Natural killer cell treated with Interleukin-12 subunit alpha and Interleukin-12 subunit beta and Interleukin-15 and Interleukin-18, amount 100 ng/mL, for 72 hours (primary cell): Measurements from ENCODE around the gene IFIH1. TPM values are rescaled to one million over a fixed set of nuclear protein-coding genes. Genes with fewer than 3 reads are reported as not detected.
A peak's percentile ranks its signal among the peaks of the same experiment; 100 is the strongest.

Experiments
- ATAC-seq, 2 donors: fragments of 150-1000 bp; cut with Tn5 transposase in 1 of 2; sonication (Bioruptor Pico), chemical (Tn5 transposase) in 1 of 2; 2 replicates each; pipeline ENCODE4 v1.10.0; 2021
- DNase-seq: peaks from one replicate; pipeline ENCODE4 v3.0.0; 2022; ENCODE audit warnings: low spot score
- H3K27ac Mint-ChIP-seq, 2 donors: 1 replicate in 1 of 2; 2 replicates in 1 of 2; pipeline ENCODE4 v1.8.0; 2022; ENCODE audit warnings: mixed read lengths in 2 of 2, mild to moderate bottlenecking in 1 of 2, moderate library complexity in 1 of 2
- H3K27me3 Mint-ChIP-seq, 2 donors: 1 replicate in 1 of 2; 2 replicates in 1 of 2; pipeline ENCODE4 v1.8.0; 2022; ENCODE audit warnings: mixed read lengths in 2 of 2
- H3K36me3 Mint-ChIP-seq: one replicate; pipeline ENCODE4 v1.8.0; 2022; ENCODE audit warnings: mixed read lengths
- H3K4me1 Mint-ChIP-seq, 2 donors: 1 replicate in 1 of 2; 2 replicates in 1 of 2; pipeline ENCODE4 v1.8.0; 2022; ENCODE audit warnings: low read depth in 2 of 2, mixed read lengths in 2 of 2, mild to moderate bottlenecking in 1 of 2
- H3K4me3 Mint-ChIP-seq: one replicate; pipeline ENCODE4 v1.8.0; 2022; ENCODE audit warnings: mixed read lengths
- H3K9me3 Mint-ChIP-seq: 2 replicates; pipeline ENCODE4 v1.8.0; 2022; ENCODE audit warnings: mixed read lengths
- total RNA-seq, 2 donors: library from RNA; stranded (reverse); gene quantifications; one replicate each; pipeline ENCODE4 v1.2.3, GENCODE V29; 2022

IFIH1 gene
- 10 to 100 TPM; 26.7 to 30.9 TPM for total RNA-seq

- Mint-ChIP-seq H3K9me3 (no peaks in the 10 kb centered on the region), H3K4me3 (peak within 1 kb of the TSS; percentile 90), H3K27me3 (no peaks in the 10 kb centered on the region), H3K36me3 (no peaks in the 10 kb centered on the region), H3K4me1 (peaks cover 39 to 44% of the 10 kb centered on the region in 2 donors), H3K27ac (peak within 1 kb of the TSS; percentile 89 to 95)
- DNase-seq (peak; percentile 85), ATAC-seq (peak; percentile 92 to 94)
These were observed at the start of gene IFIH1 for GRCh38 chr2:162318328-162319180. Gene IFIH1 (minus strand): TSS chr2:162318684. CDS start chr2:162318307, 377 bp downstream.

DNA sequence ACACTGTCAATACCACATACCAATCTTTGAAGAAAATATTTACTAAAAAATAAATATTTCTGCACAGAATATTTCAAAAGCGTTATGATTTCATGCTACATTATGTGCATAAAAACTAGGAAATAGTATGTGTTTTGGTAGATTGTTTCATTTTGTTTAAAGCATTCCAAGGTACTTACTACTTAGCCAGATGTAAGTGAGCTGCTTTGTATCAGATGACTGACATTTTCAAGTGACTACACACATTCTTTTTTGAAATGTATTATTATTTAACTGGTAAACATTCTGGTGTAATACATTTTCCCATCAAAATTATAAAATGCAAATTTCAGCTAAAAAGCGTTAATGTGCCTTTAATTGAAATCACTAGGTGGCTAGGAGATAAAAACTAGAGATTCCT is 46.9 kb upstream of the IFIH1 start:
- Mint-ChIP-seq H3K27me3 (no peaks in the 10 kb centered on the region), H3K36me3 (no peaks in the 10 kb centered on the region), H3K27ac (no peak overlapping the region)

DNA sequence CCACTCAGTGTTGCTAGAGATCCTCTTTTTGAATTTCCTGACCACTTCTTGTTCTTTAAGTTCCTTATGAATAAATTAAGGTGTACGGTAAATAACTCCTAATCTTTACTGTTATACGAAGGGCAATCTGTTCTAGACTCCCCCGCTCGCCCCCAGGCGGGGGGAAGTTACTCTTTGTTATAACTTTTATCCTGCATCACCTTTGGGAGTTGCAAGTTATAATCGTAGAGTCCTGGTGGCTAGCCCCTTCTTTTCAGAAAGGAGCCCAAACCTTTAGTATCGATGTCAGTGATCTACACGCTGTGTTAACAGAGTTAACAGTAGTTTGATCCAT is 26.1 kb upstream of the IFIH1 start:
- peak overlapping the region; percentile 86 for H3K4me3 Mint-ChIP-seq
- no peaks in the 10 kb centered on the region for H3K9me3 Mint-ChIP-seq
- H3K36me3 Mint-ChIP-seq, result no peaks in the 10 kb centered on the region
- peaks cover 0 to 4% of the 10 kb centered on the region in 2 donors for H3K27me3 Mint-ChIP-seq
- no peak for DNase-seq
- ATAC-seq, result no peak
- H3K27ac Mint-ChIP-seq, result no peak overlapping the region
- H3K4me1 Mint-ChIP-seq, result peaks cover 9 to 10% of the 10 kb centered on the region in 2 donors

More for the DNA sequence above, 46.9 kb upstream of the IFIH1 start:
- Mint-ChIP-seq H3K4me3 (no peak overlapping the region), H3K4me1 (no peaks in the 10 kb centered on the region), H3K9me3 (no peaks in the 10 kb centered on the region)
- DNase-seq, result no peak
- ATAC-seq, result no peak

DNA sequence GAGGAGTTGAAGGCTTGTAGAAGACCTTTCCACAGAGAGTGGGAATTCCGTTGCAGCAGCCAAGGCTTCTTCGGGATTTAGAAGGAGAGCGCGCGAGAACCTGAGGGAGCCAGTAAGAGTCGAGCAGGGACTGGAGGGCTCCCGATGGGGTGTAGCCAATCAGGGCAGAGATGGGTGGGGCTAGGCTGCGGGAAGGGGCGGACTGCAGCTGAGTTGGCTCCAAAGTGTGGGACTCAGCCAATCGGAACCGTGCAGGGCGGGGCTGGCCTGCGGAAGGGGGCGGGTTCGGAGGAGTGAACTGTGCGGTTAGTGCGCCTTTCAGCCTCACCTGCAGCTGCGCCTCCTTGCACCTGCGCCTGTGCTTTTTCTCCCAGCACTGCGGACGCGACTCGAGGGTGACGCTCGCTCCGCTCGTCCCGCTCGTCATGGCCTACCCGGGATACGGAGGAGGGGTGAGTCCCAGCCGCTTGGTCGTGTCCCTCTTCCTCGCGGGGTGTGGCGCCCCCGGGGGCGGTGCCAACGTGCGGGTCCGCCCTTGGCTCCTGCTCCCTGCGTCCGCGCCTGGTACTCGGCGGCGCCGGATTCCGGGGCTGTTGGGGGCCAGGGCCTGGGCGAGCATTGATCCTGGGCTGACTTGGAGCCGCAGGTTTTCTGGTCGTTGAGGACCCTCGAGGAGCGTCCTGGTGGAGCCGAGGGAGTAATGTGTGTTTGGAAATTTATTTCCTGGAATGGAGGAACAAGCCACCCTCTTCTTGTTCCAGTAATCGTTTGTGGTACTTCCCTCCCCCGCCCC is 25.5 kb upstream of the IFIH1 start, which contains the start of gene GCA:
GCA (plus strand) TSS at position 309 of the 793 bp plus-strand sequence; CDS start at position 426, 117 bp downstream.
- ATAC-seq (peak; percentile 100), DNase-seq (peak; percentile 96)
- no peaks in the 10 kb centered on the region for H3K36me3 Mint-ChIP-seq

GRCh38 chr2:162343492-162343823 is 25.0 kb upstream of the IFIH1 start:
- Mint-ChIP-seq H3K27me3 (peaks cover 0 to 4% of the 10 kb centered on the region in 2 donors), H3K36me3 (no peaks in the 10 kb centered on the region), H3K4me3 (peak overlapping the region; percentile 86), H3K9me3 (no peaks in the 10 kb centered on the region), H3K4me1 (peaks cover 9 to 10% of the 10 kb centered on the region in 2 donors), H3K27ac (peak overlapping the region; percentile 18 to 41)
- ATAC-seq (no peak), DNase-seq (no peak)

More for the DNA sequence above, 25.5 kb upstream of the IFIH1 start, which contains the start of gene GCA:
- Mint-ChIP-seq H3K4me3 (peak within 1 kb of the TSS; percentile 86), H3K27me3 (peaks cover 0 to 4% of the 10 kb centered on the region in 2 donors), H3K9me3 (no peaks in the 10 kb centered on the region), H3K4me1 (peaks cover 9 to 10% of the 10 kb centered on the region in 2 donors), H3K27ac (peak within 1 kb of the TSS; percentile 18 to 41)

DNA sequence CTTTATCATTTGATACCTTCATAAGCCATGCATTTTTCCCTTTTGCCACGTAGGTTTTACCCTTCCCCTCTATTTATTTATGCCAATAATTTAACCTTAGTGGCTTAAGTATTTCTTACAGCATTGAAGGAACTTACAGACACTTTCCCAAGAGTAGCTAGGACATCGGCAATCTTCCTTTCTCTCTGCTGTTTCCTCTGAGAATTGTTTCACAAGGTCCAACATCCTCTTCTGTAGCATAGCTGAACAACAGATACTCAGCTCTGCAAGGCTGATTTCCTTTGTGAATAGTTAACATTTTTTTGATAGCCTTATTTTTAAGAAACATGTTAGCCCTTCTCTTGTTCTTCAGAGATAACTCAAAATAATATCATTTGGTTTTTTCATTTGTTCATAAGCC is 24.4 kb upstream of the IFIH1 start:
- Mint-ChIP-seq H3K27me3 (peaks cover 0 to 4% of the 10 kb centered on the region in 2 donors), H3K9me3 (no peaks in the 10 kb centered on the region), H3K36me3 (no peaks in the 10 kb centered on the region), H3K4me1 (peaks cover 9 to 10% of the 10 kb centered on the region in 2 donors), H3K4me3 (no peak overlapping the region), H3K27ac (no peak overlapping the region)
- no peak for DNase-seq
- no peak for ATAC-seq

GRCh38 chr2:162342321-162342720 is 23.8 kb upstream of the IFIH1 start:
- Mint-ChIP-seq H3K27me3 (peaks cover 0 to 4% of the 10 kb centered on the region in 2 donors), H3K27ac (no peak overlapping the region), H3K4me1 (peaks cover 9 to 10% of the 10 kb centered on the region in 2 donors), H3K4me3 (no peak overlapping the region), H3K36me3 (no peaks in the 10 kb centered on the region), H3K9me3 (no peaks in the 10 kb centered on the region)
- DNase-seq (no peak), ATAC-seq (no peak)

- Mint-ChIP-seq H3K27ac (no peak overlapping the region), H3K9me3 (no peaks in the 10 kb centered on the region), H3K27me3 (peaks cover 0 to 7% of the 10 kb centered on the region in 2 donors), H3K36me3 (no peaks in the 10 kb centered on the region), H3K4me3 (no peak overlapping the region), H3K4me1 (peaks cover 9 to 10% of the 10 kb centered on the region in 2 donors)
- DNase-seq (no peak), ATAC-seq (no peak)
These were observed 22.3 kb upstream of the IFIH1 start for GRCh38 chr2:162340822-162341221.

DNA sequence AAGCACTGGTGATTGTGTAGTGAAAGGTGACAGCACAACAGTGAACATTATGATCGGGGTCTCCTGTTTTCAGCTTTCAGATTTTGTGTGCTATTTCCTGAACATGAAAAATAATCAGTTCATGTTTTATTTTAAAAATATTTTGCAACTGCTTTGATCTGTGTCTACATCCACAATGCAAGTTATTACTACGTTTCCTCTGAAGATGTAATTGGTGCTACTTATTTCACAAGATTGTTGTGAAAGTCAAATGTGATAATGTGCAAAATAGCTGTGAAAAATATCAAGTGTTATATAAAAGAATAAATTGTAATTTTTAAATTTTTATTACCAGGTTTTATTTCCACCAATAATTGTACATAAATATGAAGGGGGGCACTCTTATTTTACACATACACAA is 19.4 kb upstream of the IFIH1 start:
- Mint-ChIP-seq H3K4me3 (no peak overlapping the region), H3K36me3 (no peaks in the 10 kb centered on the region), H3K27me3 (peaks cover 0 to 3% of the 10 kb centered on the region in 2 donors), H3K9me3 (no peaks in the 10 kb centered on the region), H3K27ac (no peak overlapping the region), H3K4me1 (no peaks in the 10 kb centered on the region)
- no peak for ATAC-seq
- DNase-seq, result no peak

GRCh38 chr2:162333968-162334367 is 15.5 kb upstream of the IFIH1 start:
- H3K4me1 Mint-ChIP-seq, result no peaks in the 10 kb centered on the region
- no peaks in the 10 kb centered on the region for H3K36me3 Mint-ChIP-seq
- H3K27me3 Mint-ChIP-seq, result peaks cover 0 to 3% of the 10 kb centered on the region in 2 donors
- no peak overlapping the region for H3K4me3 Mint-ChIP-seq
- DNase-seq, result no peak
- no peaks in the 10 kb centered on the region for H3K9me3 Mint-ChIP-seq
- no peak for ATAC-seq
- H3K27ac Mint-ChIP-seq, result no peak overlapping the region

- H3K4me3 Mint-ChIP-seq, result no peak overlapping the region
- H3K36me3 Mint-ChIP-seq, result no peaks in the 10 kb centered on the region
- DNase-seq, result no peak
- H3K4me1 Mint-ChIP-seq, result no peaks in the 10 kb centered on the region
- H3K27me3 Mint-ChIP-seq, result no peaks in the 10 kb centered on the region
- no peaks in the 10 kb centered on the region for H3K9me3 Mint-ChIP-seq
- no peak overlapping the region for H3K27ac Mint-ChIP-seq
- no peak for ATAC-seq
These were observed 12.4 kb upstream of the IFIH1 start for GRCh38 chr2:162330881-162331280.

GRCh38 chr2:162328424-162329157 is 10.1 kb upstream of the IFIH1 start:
- no peak for DNase-seq
- H3K4me1 Mint-ChIP-seq, result no peaks in the 10 kb centered on the region

DNA sequence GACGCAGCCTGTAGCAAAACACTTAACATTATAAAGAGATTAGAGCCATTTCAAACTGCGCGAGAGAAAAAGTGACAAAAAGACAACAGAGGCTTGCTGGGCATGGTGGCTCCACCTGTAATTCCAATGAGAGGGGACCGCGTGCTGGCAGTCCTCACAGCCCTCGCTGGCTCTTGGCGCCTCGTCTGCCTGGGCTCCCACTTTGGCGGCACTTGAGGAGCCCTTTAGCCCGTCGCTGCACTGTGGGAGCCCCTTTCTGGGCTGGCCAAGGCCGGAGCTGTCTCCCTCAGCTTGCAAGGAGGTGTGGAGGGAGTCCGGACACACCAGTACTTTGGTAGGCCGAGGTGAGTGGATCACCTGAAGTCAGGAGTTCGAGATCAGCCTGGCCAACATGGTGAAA is 9.3 kb upstream of the IFIH1 start:
- H3K4me1 Mint-ChIP-seq, result no peaks in the 10 kb centered on the region
- H3K27ac Mint-ChIP-seq, result peak overlapping the region in 1 of 2 donors; percentile 45
- ATAC-seq, result no peak
- no peaks in the 10 kb centered on the region for H3K9me3 Mint-ChIP-seq
- DNase-seq, result no peak
- H3K4me3 Mint-ChIP-seq, result no peak overlapping the region
- no peaks in the 10 kb centered on the region for H3K27me3 Mint-ChIP-seq
- no peaks in the 10 kb centered on the region for H3K36me3 Mint-ChIP-seq

More at GRCh38 chr2:162328424-162329157, 10.1 kb upstream of the IFIH1 start:
- H3K27me3 Mint-ChIP-seq, result no peaks in the 10 kb centered on the region
- H3K9me3 Mint-ChIP-seq, result no peaks in the 10 kb centered on the region
- H3K36me3 Mint-ChIP-seq, result no peaks in the 10 kb centered on the region
- H3K4me3 Mint-ChIP-seq, result no peak overlapping the region
- H3K27ac Mint-ChIP-seq, result peak overlapping the region in 1 of 2 donors; percentile 48
- peak in 1 of 2 donors; percentile 78 for ATAC-seq
